Mammary epithelial cell (primary cell): ENCODE data around the gene TARP.

Experiments
- CTCF ChIP-seq, 2 donors: IDR thresholded peaks in 1 of 2; conservative IDR thresholded peaks in 1 of 2; 2 replicates each; pipeline ENCODE4 v1.5.1; 2011 to 2012; ENCODE audit warnings: inconsistent platforms in 2 of 2, low read length in 2 of 2, mild to moderate bottlenecking in 2 of 2, control low read depth in 1 of 2, low read depth in 1 of 2; ENCODE audit not compliant: insufficient read depth in 1 of 2; ENCODE audit errors: extremely low read depth in 1 of 2
- EZH2 ChIP-seq: IDR thresholded peaks from 2 replicates; pipeline ENCODE4 v1.6.1; 2012; ENCODE audit warnings: low read length, inconsistent platforms, borderline replicate concordance

- no peak for TF ChIP-seq CTCF (conservative IDR thresholded peaks at IDR 0.05 in 1 of 2, IDR thresholded peaks at IDR 0.05 in 1 of 2; ENCODE audit: extremely low read depth in 1 of 2, insufficient read depth in 1 of 2, low read depth in 1 of 2, low read length in 2 of 2)
- TF ChIP-seq EZH2: no peak
These were observed 42.0 kb upstream of the TARP start for GRCh38 chr7:38315410-38315809.
